IPS DF 4.7 (cell line): Measurements from ENCODE around the gene NTN4.
"Not testable (repeated sequence)": the region's sequence is repeated elsewhere in the genome, so short reads cannot be mapped to it uniquely, and the experiment has no call there.

Source experiments
- DNase-seq: peaks from one replicate; pipeline ENCODE4 v3.0.0-alpha.2; 2013; ENCODE audit warnings: low spot score; ENCODE audit errors: extremely low read depth

The NTN4 gene

DNA sequence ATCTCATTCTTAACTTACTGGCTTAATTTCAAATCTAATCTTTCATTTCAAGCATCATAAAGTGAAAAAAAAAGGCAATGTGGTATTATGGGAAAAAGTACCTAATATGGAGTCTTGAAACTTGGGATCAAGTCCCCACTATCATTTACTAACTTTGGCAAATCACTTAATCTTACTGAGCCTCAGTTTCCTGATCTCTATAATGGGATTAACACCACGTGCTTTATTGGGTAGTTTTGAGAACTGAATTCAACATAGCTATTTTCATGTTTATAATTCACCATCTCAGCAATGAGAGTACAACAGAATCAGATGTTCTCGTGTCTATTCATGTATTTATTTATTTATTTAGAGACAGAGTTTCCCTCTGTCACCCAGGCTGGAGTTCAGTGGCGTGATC lies 78.3 kb downstream of the NTN4 start:
- no peak for DNase-seq

DNA sequence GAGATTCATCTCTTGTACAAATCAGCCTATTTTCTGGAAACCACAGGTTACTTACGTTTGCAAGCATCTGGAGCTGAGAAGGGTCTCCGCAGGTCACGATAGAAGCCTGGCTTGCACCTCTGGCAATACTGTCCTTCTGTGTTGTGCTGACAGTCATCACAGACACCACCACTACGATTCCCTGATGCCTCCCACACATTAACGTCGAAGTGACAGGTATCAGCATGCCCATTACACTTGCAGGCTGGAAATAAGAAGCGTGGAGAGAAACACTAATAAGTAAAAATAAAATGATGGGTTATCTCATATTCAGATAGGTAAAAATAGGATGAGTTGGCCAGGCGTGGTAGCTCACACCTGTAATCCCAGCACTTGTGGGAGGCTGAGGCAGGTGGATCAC lies 80.2 kb downstream of the NTN4 start:
- no peak for DNase-seq

DNA sequence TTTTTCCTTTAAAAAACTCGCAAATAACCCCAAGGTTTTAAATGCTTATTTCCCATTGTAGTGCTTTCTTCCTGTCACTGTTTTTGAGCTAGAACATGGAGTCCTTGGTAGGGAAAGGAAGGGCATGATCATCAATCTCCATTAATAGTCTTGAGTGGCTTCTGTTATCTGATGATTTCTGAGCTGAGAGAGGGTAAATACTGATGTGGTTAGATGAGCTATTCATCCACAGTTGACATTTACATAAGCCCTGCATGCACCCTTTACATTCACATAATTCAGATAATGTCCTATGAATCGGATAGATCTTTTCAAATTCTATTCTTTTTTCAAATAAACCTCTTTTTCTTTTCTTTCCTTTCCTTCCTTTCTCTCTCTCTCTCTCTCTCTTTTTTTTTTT lies 81.4 kb downstream of the NTN4 start:
- no peak for DNase-seq

DNA sequence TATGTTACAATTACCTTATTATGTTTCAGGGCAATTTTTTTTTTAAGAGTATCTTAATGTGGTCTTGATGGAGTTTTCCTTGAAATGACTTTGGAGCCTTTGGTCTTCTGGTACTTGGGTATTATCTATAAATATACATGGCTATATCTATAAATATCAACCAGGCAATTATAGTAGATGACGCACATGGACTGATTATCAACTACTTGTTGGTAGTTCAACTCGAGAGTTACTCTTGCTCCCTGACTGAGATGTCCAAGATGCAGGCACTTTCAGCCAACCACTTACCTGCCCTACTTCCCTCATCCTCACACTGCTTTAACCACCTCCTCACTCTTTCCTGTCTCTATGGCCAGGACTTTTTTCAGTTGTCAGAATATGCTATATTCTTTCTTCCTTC lies 85.4 kb downstream of the NTN4 start:
- DNase-seq = no peak

DNA sequence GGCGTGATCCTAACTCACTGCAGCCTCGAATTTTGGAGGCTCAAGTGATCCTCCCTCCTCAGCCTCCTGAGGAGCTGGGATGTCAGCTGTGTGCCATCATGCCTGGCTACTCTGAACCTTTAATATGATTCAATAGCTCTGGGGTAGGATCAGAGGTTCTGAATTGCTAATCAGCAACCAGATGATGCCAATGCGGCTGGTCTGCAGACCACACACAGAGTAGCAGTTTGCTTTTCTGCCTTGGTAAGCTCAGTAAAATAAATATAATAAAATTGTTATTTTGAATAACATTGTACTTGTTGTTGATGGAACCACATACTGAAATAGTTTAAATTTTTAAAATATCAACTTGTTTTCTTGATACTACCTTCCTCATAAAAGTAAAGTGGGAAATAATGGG lies 86.6 kb downstream of the NTN4 start:
- DNase-seq = no peak

DNA sequence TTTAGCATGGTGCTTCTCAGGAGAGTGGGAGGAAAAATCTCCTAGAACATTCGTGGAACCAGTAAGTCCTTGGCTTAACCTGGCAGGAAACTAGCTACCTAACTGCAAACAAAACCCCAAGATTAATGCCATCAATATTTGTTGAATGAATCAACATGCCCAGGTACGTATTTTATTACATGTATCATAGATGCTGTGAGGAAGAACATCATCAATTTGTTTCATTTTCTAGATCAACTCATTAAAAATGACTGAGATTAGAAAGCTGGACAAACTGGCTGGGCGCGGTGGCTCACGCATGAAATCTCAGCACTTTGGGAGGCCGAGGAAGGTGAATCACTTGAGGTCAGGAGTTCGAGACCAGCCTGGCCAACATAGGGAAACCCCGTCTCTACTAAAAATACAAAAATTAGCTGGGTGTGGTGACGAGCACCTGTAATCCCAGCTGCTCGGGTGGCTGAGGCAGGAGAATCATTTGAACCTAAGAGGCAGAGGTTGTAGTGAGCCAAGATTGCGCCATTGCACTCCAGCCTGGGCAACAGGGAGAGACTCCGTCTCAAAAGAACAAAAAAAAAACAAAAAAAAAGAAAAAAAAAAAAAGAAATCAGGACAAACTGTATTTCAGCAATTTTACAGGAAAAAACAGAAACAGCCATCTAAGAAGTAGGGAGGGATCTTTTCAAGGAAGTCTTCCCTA lies 88.7 kb downstream of the NTN4 start:
- DNase-seq = no peak

DNA sequence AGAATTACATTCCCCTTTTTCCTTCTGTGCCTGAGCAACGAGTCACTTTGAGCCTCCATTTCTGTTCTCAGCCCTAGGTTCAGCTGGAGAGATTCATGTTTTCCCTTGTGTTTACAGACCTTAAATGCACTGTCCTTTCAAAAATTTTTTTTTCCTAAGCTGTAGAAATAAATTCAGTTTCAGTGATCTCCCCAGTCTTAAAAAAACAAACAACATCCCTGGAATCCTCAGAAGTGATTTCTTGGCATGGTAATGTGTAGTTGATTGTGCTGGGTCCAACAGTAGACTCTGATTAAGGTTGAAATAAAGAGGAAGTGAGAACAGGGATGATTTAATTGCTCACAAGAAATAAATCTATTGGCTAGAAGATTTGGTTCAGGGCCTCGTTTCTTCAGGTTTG lies 89.3 kb downstream of the NTN4 start:
- no peak for DNase-seq

DNA sequence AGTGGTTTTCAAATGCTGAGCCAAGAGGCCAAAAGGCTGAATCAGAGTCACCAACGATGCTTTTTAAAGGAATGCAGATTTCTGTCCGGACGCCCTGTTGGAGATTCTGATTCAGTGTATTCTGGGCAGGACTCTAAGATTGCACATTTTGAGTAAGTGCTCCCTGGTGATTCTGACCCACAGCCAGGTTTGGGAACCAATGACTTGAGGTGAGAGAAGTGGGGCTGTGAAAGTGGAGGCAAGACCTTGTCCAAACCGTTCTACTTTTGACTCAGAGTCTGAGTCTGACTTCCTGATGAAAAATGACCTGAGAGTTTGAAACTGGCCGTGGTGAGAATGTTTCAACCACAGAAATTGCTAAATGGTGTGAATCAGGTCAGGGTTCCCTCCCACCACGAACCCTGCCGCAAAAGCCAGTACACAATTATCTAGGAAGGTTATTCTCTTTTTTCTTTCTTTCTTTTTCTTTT lies 90.2 kb downstream of the NTN4 start:
- no peak for DNase-seq

DNA sequence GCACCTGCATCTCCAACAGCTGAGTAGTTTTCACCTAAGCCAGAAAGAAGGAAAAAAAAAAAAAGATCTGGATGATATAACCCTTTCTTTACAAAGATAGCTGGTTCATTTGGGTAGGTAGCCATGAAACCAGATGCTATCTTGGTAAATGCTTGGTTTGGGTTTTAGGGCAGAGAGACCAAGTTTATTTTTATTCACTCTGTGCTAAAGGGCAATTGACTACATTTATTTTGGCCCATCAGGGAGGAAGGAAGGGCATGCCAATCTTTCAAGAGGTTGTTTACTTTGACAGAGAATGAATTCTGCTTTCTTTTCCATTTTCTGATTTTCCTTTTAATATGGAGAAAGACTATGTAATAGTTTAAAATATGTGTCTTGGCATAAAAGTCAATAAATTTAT lies 91.0 kb downstream of the NTN4 start:
- no peak for DNase-seq

DNA sequence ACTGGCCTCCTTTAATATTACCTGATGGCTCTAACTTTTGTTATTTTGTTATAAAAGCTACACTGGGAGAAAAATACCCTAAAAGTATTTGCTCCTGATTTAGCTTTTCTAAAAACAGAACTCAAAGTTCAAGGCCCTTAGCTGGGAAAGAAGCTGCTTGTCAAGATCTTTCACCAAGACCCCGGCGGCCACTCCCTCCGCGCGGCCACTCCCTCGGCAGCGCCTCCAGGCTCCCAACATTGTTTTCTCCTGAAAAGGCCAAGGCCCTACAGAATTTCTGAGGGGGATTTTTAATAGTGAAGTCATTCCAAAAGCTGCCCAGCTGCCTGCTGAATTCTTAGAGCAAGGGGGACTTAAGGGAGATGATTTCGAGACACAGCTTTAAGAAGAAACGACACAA lies 96.4 kb downstream of the NTN4 start:
- DNase-seq = no peak

DNA sequence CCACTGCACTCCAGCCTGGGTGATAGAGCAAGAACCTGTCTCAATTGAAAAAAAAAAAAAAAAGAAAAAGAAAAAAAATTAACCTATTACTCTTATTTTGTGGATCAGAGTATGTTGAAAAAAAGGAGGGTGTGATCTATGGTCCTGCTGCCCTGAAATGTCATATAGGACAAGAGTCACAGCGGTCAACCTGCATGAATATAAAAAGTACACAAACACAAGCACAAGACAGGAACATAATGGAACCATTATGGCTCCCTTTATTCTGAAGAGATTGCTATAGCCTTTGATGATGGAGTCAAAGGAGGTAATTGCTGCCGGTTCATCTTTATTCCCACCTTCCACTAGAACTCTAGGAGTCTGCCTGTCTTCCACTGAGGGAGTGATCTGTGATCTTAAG lies 96.9 kb downstream of the NTN4 start:
- no peak for DNase-seq

DNA sequence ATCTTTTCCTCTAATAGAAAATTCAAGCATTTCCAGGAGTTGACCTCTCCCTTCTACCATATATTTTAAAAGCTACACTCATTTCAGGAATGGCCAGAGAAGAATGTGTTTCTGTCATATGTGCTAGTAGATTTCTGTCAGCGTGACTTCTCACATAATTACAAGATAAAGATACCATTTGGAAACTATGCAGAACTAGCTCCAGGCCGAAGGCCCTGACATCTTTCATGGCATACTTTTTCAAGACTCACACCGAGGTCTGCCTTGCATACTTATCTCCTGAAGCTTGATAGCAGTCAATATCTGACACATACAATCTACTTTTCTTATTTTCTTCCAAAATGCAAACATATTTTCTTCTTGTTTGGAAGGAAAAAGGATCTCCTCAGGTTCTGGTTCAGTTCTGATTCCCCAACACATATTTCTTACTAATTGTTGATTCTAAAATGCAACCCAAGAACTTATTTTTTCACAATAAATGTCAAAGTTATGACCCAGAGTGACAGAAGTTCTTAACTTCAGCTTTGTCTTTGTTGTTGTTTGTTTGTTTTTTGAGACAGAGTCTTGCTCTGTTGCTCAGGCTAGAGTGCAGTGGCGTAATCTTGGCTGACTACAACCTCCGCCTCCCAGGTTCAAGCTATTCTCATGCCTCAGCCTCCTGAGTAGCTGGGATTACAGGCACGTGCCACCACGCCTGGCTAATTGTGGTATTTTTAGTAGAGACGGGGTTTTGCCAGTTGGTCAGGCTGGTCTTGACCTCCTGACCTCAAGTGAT lies 99.5 kb downstream of the NTN4 start:
- DNase-seq = no peak

DNA sequence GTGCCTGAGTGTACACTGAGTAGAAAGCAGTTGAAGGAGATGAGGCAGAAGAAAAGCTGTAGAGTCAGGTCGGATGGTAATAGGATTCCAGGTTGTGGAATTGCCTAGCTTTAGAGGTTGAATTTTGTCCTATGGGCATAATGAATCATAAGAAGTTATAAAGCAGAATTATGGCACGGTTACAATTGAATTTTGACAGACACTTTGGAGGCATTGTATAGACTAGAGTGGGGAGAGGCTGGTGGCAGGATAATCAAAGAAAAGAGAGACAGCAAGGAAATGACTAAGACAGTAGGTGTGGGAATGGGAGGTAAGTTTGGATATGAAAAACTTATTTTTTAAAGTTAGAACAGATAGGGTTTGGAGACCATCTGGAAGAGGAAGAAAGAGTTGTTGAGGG lies 102.6 kb downstream of the NTN4 start:
- DNase-seq = no peak

DNA sequence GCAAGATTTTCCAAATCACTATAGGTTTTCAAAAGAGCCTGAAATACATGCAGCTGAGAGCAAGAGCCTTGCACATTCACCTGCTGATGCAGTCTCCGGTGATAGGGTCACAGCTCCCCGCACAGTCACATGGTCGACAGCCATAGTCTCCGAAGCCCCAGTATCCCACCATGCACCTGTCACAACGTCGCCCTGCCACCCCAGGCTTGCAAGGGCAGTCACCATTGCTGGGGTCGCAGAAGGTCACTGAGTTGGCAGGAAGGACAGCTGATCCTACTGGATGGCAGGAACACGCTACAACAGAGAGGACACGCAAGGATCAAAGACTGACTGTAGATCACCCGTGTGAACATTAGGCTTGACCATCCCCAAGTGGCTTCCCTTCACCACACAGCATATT lies 107.1 kb downstream of the NTN4 start:
- no peak for DNase-seq

DNA sequence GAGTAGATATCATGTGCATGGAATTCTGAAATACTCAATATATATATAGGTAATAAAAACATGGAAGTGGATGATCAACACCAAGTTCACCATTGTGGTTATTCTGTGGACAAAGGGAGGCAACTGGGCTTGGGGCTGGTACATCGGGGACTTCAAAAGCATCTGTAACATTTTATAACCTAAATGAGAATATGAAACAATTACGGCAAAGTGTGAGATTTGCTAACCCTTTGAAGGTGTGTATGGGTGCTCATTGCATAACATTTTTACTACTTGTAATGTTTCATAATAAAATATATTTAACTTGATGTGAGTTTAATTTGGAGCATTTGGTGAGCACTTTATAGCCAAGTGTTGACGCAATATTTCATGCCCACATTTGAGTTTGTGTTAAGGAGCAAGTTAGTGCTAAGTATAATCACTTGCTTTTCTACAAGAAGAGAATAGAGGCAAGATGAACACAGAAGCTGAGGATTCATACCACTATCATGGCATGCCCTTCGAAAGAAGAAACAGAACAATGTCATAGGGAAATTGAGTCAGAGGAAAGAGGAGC lies 109.3 kb downstream of the NTN4 start:
- DNase-seq = no peak

DNA sequence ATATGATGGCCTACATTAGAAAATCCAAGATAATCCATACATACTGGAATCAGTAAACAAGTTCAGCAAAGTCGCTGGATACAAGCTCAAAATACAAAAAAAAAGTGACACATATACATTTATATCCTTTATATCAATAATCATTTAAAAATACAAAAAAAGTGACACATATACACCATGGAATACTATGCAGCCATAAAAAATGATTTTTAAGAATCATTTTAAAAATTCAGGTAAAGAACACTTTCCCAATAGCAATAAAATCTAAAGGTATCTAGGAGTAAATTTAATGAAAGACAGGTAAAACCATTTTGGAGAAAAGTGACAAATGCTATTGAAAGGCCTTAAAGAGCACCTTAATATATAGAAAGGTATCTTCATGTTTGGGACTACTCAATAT lies 111.9 kb downstream of the NTN4 start:
- no peak for DNase-seq

DNA sequence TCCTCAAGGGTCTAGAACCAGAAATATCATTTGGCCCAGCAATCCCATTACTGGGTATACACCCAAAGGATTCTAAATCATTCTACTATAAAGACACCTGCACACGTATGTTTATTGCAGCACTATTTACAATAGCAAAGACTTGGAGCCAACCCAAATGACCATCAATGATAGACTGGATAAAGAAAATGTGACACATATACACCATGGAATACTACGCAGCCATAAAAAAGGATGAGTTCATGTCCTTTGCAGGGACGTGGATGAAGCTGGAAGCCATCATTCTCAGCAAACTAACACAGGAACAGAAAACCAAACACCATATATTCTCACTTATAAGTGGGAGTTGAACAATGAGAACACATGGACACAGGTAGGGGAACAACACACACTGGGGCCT lies 112.8 kb downstream of the NTN4 start:
- DNase-seq = not testable (repeated sequence)

DNA sequence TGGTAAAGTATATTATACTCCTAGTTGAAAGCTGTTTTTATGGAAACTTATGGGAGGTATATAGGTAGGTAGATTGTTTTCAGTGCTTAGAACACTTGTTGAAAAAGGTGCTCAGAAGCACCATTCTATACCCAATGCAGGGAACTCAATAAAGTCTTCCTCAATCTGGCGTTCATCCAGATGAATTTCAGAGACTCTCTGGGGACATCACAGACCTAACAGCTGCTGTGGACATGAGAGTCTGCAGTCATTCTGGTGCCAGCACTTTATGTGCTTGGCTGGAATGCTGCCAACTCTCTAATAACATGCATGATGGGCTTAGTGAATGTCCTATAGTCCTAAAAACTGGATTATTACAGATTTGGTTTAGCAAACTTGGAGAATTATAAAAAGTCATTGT lies 115.9 kb downstream of the NTN4 start:
- no peak for DNase-seq

DNA sequence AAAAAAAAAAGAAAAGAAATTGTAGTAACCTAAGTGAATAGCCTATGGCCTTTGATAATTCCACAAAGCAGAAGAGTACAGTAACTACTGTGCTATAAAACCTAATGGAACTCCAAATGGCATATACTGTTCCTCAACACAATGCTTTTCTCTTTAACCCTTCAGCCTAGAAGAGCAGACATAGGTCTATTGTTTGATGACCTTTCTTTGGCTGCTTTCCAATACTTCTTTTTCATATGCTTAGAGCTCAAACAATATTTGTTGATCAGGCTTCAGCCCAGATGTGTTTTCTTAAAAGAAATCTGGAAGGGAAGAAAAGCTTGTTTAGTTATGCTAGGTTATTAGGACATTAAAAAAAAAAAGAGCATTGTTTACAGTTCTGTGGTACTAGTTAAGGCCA lies 116.4 kb downstream of the NTN4 start:
- no peak for DNase-seq

DNA sequence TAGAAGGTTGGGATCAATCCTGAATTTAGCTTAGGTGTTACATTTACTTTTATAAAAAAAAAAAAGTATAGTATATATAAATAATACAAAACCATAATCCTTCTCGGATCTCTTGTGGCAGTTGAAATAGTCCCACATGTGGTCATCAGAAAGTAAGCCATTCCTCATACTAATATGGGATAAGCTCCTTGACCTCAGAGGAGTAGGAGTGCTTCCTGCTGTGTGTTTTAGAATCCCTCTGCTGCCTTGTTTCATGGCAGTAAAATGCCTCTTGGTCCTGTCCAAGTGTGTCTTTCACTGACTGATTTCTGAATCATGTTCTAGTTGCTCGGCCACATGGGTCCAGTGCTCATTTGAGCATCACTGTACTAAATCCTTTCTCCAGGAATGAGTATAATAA lies 117.0 kb downstream of the NTN4 start:
- no peak for DNase-seq

DNA sequence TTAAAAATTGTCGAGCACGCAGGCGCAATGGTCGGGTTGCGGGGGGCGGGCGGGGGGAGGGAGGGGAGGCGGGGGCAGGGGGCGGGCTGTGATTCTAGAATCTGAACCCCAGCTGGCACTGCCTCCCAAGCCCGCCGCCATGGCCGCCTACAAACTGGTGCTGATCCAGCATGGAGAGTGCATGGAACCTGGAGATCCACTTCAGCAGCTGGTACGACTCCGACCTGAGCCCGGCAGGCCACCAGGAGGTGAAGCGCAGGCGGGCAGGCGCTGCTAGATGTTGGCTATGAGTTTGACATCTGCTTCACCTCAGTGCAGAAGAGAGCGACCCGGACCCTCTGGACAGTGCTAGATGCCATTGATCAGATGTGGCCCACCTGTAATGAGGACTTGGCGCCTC lies 118.4 kb downstream of the NTN4 start:
- no peak for DNase-seq

DNA sequence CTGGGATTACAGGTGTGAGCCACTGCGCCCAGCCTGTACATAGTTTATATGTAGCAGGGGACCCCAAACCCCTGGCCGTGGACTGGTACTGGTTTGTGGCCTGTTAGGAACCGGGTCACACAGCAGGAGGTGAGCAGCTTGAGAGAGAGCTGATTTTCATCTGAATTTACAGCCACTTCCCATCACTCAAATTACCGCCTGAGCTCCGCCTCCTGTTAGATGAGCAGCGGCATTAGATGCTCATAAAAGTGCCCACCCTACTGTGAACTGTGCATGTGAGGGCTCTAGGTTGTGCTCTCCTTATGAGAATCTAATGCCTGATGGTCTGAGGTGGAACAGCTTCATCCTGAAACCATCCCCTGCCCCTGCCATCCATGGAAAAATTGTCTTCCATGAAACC lies 119.3 kb downstream of the NTN4 start:
- DNase-seq = no peak

DNA sequence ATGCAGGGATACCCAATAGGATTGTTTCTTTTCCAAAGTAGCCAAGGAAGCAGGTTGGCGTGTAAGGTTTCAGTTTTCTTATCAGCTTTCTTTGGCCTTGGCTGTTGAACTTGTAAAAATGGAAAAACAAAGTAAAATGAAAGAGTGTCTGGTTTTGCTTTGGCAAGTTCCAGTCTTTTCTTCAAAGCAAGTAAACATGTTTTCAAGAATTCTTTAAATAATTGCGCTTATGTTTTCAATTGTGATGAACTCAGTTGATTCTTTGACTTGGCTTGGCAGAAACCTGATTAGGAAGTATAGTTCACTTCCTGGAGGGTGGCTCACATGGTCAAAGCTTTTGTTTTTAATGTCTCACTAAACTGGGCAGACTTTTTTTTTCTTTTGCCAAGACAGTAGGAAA lies 127.0 kb downstream of the NTN4 start:
- no peak for DNase-seq
